Thoracic aorta endothelial cell (primary cell): Measurements from ENCODE around the gene ZNF99. TPM values are rescaled to one million over a fixed set of nuclear protein-coding genes. Genes with fewer than 3 reads are reported as not detected.

Experiments used
- small RNA-seq: library from RNA; depleted of rRNA; stranded (forward); fragments of <200 nt; gene quantifications from one replicate; pipeline ENCODE3, GENCODE V24; 2012
- total RNA-seq: library from RNA; depleted of rRNA; stranded (reverse); fragments of >200 nt; gene quantifications from 2 replicates; pipeline ENCODE4 v1.2.3, GENCODE V29; 2012

ZNF99 gene
- total RNA-seq: not detected in 2 replicates

DNA sequence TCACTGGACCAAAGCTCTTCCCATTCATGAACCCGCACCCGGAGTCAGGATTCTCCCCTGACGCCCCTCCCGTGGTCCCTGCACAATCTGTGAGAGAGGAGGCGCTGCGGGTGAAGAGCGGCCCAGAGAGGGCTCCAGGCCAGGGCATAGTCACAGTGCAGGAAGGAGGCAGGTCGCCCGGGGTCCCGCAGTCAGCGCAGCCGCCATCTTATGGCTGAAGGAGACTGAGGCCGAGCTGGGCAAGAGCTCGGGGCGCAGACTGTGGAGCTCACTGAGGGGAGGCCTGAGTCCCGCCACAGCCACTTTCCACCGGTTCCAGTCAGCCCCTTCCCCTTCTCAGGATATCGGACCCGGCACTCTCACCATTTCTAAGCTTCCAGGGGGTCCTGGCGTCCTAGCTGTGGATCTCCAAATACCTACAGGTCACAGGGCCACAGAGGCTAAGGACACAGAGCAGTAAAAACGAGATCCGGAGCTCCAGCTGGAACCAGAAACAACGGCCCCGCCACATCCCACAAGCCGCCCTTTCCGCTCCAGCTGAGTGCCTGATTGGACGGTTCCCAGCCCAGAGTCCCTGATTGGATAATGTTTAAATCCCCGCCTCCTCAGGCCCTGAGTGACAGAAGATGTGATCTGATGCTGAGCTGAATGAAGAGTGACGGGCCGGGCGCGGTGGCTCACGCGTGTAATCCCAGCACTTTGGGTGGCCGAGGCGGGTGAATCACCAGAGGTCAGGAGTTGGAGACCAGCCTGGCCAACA is at the start of gene ZNF99:
Gene ZNF99, minus strand, starts transcription at position 501 of the 760 bp plus-strand sequence. Its CDS starts 135 bp downstream, at position 366.

DNA sequence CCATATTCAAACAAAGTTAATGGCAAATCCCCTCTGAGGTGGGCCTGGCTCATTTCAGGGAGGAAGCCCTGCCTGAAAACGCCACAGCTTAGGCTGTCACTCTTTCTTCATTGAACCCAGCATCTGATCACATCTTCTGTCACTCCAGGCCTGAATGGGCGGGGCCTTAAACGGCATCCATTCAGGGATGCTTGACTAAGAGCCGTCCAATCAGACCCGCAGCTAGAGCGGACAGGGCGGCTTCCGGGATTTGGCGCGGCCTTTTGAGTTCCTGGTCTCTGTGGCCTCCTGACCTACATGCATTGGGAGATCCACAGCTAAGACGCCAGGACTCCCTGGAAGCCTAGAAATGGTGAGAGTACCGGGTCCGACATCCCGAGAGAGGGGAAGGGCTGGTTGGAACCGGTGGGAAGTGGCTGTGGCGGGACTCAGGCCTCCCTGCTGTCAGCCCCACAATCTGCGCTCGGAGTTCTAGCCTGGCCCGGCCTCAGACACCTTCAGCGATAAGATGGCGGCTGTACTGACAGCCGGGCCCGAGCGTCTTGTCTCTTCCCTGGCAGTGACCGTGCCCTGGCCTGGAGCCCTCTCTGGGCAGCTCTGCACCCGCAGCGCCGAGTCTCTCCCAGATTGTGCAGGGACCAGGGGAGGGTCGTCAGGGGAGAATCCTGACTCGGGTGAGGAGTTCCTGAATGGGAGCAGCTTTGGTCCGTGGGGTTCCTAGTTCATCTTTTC is 48.2 kb upstream of the ZNF99 start, which contains the start of gene ZNF723:
Gene ZNF723, plus strand, starts transcription at position 261 of the 732 bp plus-strand sequence. Its CDS starts 89 bp downstream, at position 350.

Small RNAs within 50 kb of the gene (small RNA-seq; reads per million reads assigned to genes)
- gene AC008626.1 (not detected), gene AC008626.2 (not detected)

Other genes starting within 250 kb of the ZNF99 start
- 0.27 and 0.36 TPM in 2 replicates for gene ZNF492, start 149.8 kb downstream of the ZNF99 start, total RNA-seq
- gene ZNF723, start 48.1 kb upstream of the ZNF99 start, total RNA-seq: not detected in 2 replicates
- 0.07 TPM in 1 of 2 replicates, not detected in the other for gene ZNF728, start 219.0 kb upstream of the ZNF99 start, total RNA-seq